ENCODE results near the gene UNG. TPM values are rescaled to one million over a fixed set of nuclear protein-coding genes. Genes with fewer than 3 reads are reported as not detected.

Gene UNG
- polyA plus RNA-seq, 1 of the 3 experiments (the other 2 are of a cell fraction), result 33.2 TPM

- Histone ChIP-seq H3F3A (replicated peaks; ENCODE audit: insufficient read depth) (no peaks in the 10 kb centered on the region), H3K27ac (ENCODE audit: low read depth in 2 of 2, low read length in 1 of 2) (no peak overlapping the region), H2AFZ (ENCODE audit: low read depth) (peak overlapping the region; percentile 90; the same call in 1 of the 2 replicates), H3K9ac (peak overlapping the region; percentile 39; the same call in 1 of the 2 replicates), H3K9me2 (no peaks in the 10 kb centered on the region), H3K9me3 (no peaks in the 10 kb centered on the region), H3K4me2 (peak overlapping the region; percentile 96), H3K4me3 (ENCODE audit: low read depth in 2 of 2, low read length in 1 of 2) (peak overlapping the region; percentile 67 to 74), H4K20me1 (ENCODE audit: insufficient read depth) (no peaks in the 10 kb centered on the region), H3K36me3 (replicated peaks in 1 of 2; ENCODE audit: control insufficient read depth in 1 of 2, insufficient read depth in 2 of 2, low read length in 1 of 2) (no peaks in the 10 kb centered on the region), H3K4me1 (ENCODE audit: control insufficient read depth in 1 of 2, insufficient read depth in 2 of 2, low read depth in 1 of 2, low read length in 1 of 2) (peaks cover 0 to 13% of the 10 kb centered on the region in 2 experiments; a peak in 2 of 4 replicates), H3K27me3 (ENCODE audit: insufficient read depth) (no peaks in the 10 kb centered on the region), H3K79me2 (ENCODE audit: insufficient read depth) (no peaks in the 10 kb centered on the region)
- POLR2A ChIA-PET, result interaction anchor here (1.0 kb wide), 1 partner anchor 42 kb away, joined by 4 read pairs; no protein-coding TSS in a partner anchor
- CTCF ChIA-PET, result interaction anchor here (1.9 to 3.4 kb wide), 2 partner anchors 20 to 42 kb away, joined by 7 to 9 read pairs; no protein-coding TSS in a partner anchor
- WGBS (ENCODE audit: low lambda C conversion rate), result 51% methylated on average over 18 of the region's 18 CpGs
- DNase-seq, result peak; percentile 32
- TF ChIP-seq SIN3A (IDR thresholded peaks at IDR 0.05; ENCODE audit: borderline replicate concordance, low read depth, low read length), result 0 out of 2 replicates have a peak, but pooled peaks have one; percentile 12
- no peak for TF ChIP-seq REST (IDR thresholded peaks at IDR 0.05; ENCODE audit: low read depth, low read length)
These were observed 56.5 kb downstream of the UNG start for GRCh38 chr12:109153821-109154441.

GRCh38 chr12:109154451-109155438 is 57.3 kb downstream of the UNG start:
- WGBS (ENCODE audit: low lambda C conversion rate), result 2% methylated on average over 40 of the region's 61 CpGs
- H3K27ac ChIP-seq (ENCODE audit: low read depth in 2 of 2, low read length in 1 of 2), result peak overlapping the region; percentile 44 to 64; a peak in 3 of 4 replicates
- H3K36me3 ChIP-seq (replicated peaks in 1 of 2; ENCODE audit: control insufficient read depth in 1 of 2, insufficient read depth in 2 of 2, low read length in 1 of 2), result no peaks in the 10 kb centered on the region
- H3K27me3 ChIP-seq (ENCODE audit: insufficient read depth), result no peaks in the 10 kb centered on the region
- no peaks in the 10 kb centered on the region for H3K9me3 ChIP-seq
- H3K4me2 ChIP-seq, result peak overlapping the region; percentile 96
- CTCF ChIA-PET, result interaction anchor here (0.6 to 3.4 kb wide), 4 partner anchors 21 to 1711 kb away, joined by 3 to 9 read pairs (median 6); no protein-coding TSS in a partner anchor
- H4K20me1 ChIP-seq (ENCODE audit: insufficient read depth), result no peaks in the 10 kb centered on the region
- TF ChIP-seq TCF12 (IDR thresholded peaks at IDR 0.05) (peak; percentile 9; the same call in 1 of the 2 replicates), MEF2A (IDR thresholded peaks at IDR 0.05; ENCODE audit: borderline replicate concordance, low read depth) (no peak), POLR2AphosphoS5 (IDR thresholded peaks at IDR 0.05; ENCODE audit: low read depth, low read length) (0 out of 2 replicates have a peak, but pooled peaks have one; percentile 37), NRF1 (IDR thresholded peaks at IDR 0.05; ENCODE audit: low read depth, low read length) (peak; percentile 48), RAD21 (IDR thresholded peaks at IDR 0.05; ENCODE audit: low read length) (no peak)
- DNase-seq, result peak; percentile 98
- no peaks in the 10 kb centered on the region for H3K79me2 ChIP-seq (ENCODE audit: insufficient read depth)
- peak overlapping the region; percentile 95 for H2AFZ ChIP-seq (ENCODE audit: low read depth)
- POLR2A ChIA-PET, result interaction anchor here (1.0 kb wide), 1 partner anchor 43 kb away, joined by 4 read pairs; no protein-coding TSS in a partner anchor
- H3F3A ChIP-seq (replicated peaks; ENCODE audit: insufficient read depth), result no peaks in the 10 kb centered on the region
- H3K4me1 ChIP-seq (ENCODE audit: control insufficient read depth in 1 of 2, insufficient read depth in 2 of 2, low read depth in 1 of 2, low read length in 1 of 2), result peaks cover 0 to 13% of the 10 kb centered on the region in 2 experiments; a peak in 2 of 4 replicates
- H3K9ac ChIP-seq, result peak overlapping the region; percentile 70
- peak overlapping the region; percentile 67 to 74 for H3K4me3 ChIP-seq (ENCODE audit: low read depth in 2 of 2, low read length in 1 of 2)
- H3K9me2 ChIP-seq, result no peaks in the 10 kb centered on the region

All from SK-N-SH (cell line).